GM12865 (cell line): Measurements from ENCODE around the gene TIGD2.

ENCODE experiments used
- DNase-seq: peaks from one replicate; pipeline ENCODE4 v3.0.0; 2010; ENCODE audit warnings: low read depth
- H3K4me3 ChIP-seq: 2 replicates; pipeline ENCODE4 v1.5.1; 2011; ENCODE audit warnings: mild to moderate bottlenecking, low read depth, low read length, control low read depth
- TF ChIP-seq, protein P1 (sequence below): IDR thresholded peaks from 2 replicates; pipeline ENCODE4 v1.5.1; 2011; ENCODE audit warnings: low read length, control low read depth, low read depth, inconsistent platforms; ENCODE audit not compliant: insufficient read depth; ENCODE audit errors: missing control alignments

TIGD2 gene

DNA sequence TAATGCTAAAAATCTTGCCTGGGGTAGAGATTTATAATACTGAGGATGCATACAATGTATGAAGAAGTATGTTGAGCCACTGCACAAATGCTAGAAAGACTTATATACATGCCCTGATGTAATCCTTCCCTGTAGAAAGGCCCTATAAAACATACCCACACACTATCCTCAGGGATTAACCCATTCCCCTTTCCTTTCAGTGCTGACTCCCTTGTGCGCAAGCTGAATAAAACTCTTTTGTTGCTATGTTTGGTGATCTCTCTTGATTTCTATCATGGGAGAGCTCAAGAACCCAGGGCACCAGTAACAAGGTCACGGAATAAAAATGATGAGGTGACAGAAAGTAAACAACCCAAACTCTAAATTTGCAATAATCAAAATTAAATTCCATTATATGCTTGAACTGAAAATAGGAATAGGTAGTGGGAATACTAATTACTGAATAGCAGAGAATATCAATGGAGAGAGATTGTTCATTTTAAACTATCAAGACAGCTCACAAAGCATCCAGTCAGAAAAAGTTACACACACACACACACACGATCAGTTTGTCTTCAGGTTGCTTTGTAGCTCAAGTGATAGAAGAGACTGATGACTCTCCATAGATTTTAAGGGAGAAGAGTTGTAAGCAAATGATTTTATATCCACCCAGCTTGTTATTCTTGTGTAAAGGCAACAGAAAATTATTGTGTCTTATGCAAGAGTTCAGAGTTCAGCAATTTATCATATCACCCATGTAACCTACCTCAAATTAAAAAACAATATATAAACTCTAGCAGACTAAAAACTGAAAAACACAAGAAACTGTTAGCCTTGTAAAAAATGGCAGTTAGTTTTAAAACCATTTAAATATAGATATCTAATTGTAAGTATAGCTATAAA lies 14.8 kb downstream of the TIGD2 start:
- no peak overlapping the region for H3K4me3 ChIP-seq
- TF ChIP-seq, protein P1, sequence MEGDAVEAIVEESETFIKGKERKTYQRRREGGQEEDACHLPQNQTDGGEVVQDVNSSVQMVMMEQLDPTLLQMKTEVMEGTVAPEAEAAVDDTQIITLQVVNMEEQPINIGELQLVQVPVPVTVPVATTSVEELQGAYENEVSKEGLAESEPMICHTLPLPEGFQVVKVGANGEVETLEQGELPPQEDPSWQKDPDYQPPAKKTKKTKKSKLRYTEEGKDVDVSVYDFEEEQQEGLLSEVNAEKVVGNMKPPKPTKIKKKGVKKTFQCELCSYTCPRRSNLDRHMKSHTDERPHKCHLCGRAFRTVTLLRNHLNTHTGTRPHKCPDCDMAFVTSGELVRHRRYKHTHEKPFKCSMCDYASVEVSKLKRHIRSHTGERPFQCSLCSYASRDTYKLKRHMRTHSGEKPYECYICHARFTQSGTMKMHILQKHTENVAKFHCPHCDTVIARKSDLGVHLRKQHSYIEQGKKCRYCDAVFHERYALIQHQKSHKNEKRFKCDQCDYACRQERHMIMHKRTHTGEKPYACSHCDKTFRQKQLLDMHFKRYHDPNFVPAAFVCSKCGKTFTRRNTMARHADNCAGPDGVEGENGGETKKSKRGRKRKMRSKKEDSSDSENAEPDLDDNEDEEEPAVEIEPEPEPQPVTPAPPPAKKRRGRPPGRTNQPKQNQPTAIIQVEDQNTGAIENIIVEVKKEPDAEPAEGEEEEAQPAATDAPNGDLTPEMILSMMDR = no peak
- no peak for DNase-seq

GRCh38 chr4:89129080-89129640 lies 17.8 kb downstream of the TIGD2 start:
- no peak for DNase-seq
- H3K4me3 ChIP-seq = no peak overlapping the region
- TF ChIP-seq, protein P1 = no peak

GRCh38 chr4:89134775-89135319 lies 23.5 kb downstream of the TIGD2 start:
- no peak for DNase-seq

DNA sequence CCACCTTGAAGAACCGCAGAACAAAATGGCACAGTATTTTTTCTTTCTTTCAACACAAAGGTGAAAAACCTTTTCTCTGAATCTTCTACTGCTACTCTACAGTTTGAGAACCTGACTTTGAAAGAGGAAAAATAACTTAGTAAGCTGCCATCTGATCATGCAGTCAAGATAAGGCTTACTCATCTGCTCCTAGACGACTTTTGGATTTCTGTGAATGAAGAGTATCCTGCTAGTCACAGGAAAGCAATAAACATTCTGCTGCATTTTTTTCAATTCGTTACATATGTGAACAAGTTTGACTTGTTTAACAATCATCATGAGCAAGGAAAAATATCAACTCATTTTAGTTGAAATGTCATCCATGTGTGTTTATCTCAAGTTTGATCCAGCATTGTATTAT lies 25.2 kb downstream of the TIGD2 start:
- DNase-seq = no peak
- H3K4me3 ChIP-seq = no peak overlapping the region
- TF ChIP-seq, protein P1 = no peak

More at GRCh38 chr4:89134775-89135319, 23.5 kb downstream of the TIGD2 start:
- TF ChIP-seq, protein P1 = no peak
- no peak overlapping the region for H3K4me3 ChIP-seq

GRCh38 chr4:89137231-89137630 lies 25.9 kb downstream of the TIGD2 start:
- no peak for DNase-seq
- TF ChIP-seq, protein P1 = no peak
- no peak overlapping the region for H3K4me3 ChIP-seq

DNA sequence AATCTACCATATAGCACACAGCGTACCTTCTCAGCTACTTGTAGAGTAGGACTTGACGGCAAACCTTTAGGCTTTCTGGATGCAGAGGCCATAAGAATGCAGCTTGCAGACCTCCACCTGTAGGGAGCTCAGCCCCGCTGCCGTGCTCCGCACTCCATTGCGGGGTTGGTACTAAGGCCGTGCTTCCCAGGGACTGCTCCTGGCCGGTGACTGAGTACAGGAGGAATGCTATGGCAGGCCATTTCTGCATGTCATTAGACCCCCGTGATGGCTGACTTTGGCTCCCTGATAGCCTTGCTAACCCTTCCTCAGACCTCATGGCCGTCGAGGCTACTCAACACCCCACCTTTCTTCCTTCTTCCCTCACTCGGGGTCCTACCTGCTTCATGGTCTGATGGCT lies 26.4 kb downstream of the TIGD2 start:
- H3K4me3 ChIP-seq = no peak overlapping the region
- no peak for DNase-seq
- TF ChIP-seq, protein P1 = no peak
